Esophagus muscularis mucosa (tissue), 4 donors: Measurements from ENCODE around the gene HOXC12. TPM values are rescaled to one million over a fixed set of nuclear protein-coding genes. Genes with fewer than 3 reads are reported as not detected.

Experiments
- DNase-seq: peaks from one replicate; pipeline ENCODE4 v3.0.0-alpha.2; 2017; ENCODE audit errors: extremely low spot score
- H3K27ac ChIP-seq, 4 donors: fragments of 200-600 bp; sonication (generic); replicated peaks in 1 of 4; 1 replicate in 3 of 4; 2 replicates in 1 of 4; pipeline ENCODE4 v1.5.1; 2016 to 2019; ENCODE audit warnings: mild to moderate bottlenecking in 1 of 4
- H3K27me3 ChIP-seq, 4 donors: fragments of 200-600 bp; sonication (generic); one replicate each; pipeline versions ENCODE4 v1.5.1 to v1.6.0; 2016 to 2019
- H3K36me3 ChIP-seq, 4 donors: fragments of 200-600 bp; sonication (generic); one replicate each; pipeline ENCODE4 v1.5.1; 2016 to 2019
- H3K4me1 ChIP-seq, 4 donors: fragments of 200-600 bp; sonication (generic); one replicate each; pipeline ENCODE4 v1.5.1; 2016 to 2019
- H3K4me3 ChIP-seq, 4 donors: fragments of 200-600 bp; sonication (generic); 1 replicate in 2 of 4; 2 replicates in 2 of 4; pipeline ENCODE4 v1.5.1; 2016 to 2019; ENCODE audit warnings: mild to moderate bottlenecking in 4 of 4, moderate library complexity in 1 of 4
- H3K9me3 ChIP-seq, 4 donors: fragments of 200-600 bp; sonication (generic); 1 replicate in 3 of 4; 2 replicates in 1 of 4; pipeline ENCODE4 v1.5.1; 2016 to 2019
- EP300 ChIP-seq: sonication (generic); formaldehyde crosslinking; IDR thresholded peaks from one replicate; pipeline ENCODE4 v1.6.1; 2017; ENCODE audit warnings: antibody characterized with exemption
- POLR2A ChIP-seq: fragments of 450-650 bp; IDR thresholded peaks from one replicate; pipeline ENCODE4 v1.6.1; 2017; ENCODE audit warnings: antibody characterized with exemption, moderate library complexity, mild to moderate bottlenecking, low read depth
- POLR2AphosphoS5 ChIP-seq, 2 donors: sonication (generic); formaldehyde crosslinking; IDR thresholded peaks; one replicate each; pipeline ENCODE4 v1.6.1; 2017; ENCODE audit warnings: antibody characterized with exemption in 2 of 2
- WGBS: methylation state at CpG from one replicate; pipeline ENCODE4 v1.1.5; 2018; 5-methylcytosine and 5-hydroxymethylcytosine counted together
- intact Hi-C: fragments of 100-400 bp; cut with DNase I; formaldehyde crosslinking; loops from one replicate; pipeline ENCODE4 v1.15.1; 2023
- total RNA-seq, 4 donors: library from RNA; depleted of rRNA; stranded (reverse); fragments of >200 nt; gene quantifications; one replicate each; pipeline versions ENCODE4 v1.1.0 to v1.2.1, GENCODE V29; 2016
- TF ChIP-seq, protein P1 (sequence below), 3 experiments: fragments of 200-600 bp in 2 of 3; fragments of 450-650 bp in 1 of 3; sonication (generic) in 2 of 3; IDR thresholded peaks; one replicate each; pipeline ENCODE4 v1.5.1; 2017 to 2019; ENCODE audit warnings: antibody characterized with exemption in 3 of 3, mild to moderate bottlenecking in 2 of 3, moderate library complexity in 1 of 3

Gene HOXC12
- total RNA-seq, 4 donors from 2014 or later = not detected

DNA sequence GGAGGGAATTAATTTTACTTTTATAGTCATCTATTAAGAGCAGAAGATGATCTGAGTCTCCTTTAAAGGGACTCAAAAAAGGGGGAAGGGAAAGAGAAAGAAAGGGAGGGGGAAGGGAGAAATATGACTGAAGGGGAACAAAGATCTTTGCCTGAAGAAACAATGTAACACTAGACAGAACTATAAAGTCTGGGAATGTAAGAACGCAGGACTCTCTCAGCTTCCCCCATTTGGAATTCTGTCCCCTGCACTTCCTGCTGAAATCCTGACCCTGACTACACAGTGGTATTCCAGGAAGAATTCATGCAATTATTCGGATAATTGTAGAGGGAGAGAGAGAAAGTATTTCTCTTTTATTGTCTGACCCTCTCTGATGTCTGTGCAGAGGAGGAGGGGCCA is 9.6 kb downstream of the HOXC12 start:
- no peak for TF ChIP-seq EP300
- H3K27ac ChIP-seq = no peak overlapping the region
- intact Hi-C loops = no loop called here

DNA sequence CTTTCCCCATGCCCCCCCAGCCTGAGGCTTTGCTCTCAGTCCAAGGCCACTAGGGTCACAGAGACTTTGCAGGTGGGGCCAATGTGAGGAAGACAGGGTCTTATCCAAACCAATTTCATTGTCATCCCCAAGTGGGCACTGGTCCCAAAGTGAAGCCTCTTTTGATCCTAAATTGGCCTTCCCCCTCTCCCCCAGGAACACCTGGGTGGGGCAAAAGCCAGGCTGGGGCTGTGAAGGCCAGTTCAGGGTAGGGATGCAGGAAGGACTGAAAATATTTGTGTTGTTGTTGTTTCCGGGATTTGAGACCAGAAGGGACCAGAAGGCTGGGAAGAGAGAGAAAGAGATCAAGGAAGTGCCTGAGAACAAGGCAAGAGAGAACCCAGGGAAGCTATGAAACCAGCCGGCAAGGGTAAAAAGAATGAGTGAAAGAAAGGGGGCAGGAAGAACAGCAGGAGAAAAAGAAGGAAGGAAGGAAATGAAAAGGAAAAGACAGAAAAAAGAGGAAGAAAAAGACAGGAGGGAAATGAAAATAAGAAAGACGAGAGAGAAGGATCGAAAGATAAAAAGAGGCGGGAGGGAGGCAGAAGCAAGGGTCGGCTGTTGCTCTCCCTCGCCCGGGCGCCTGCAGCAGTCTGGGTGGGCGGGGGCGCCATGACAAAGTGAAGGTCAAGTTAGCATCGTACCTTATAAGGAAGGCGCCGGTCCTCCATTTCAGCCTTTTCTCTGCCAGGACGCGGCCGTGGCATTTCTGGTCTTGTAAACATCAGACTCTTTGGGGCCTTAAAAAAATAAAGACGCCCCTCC is 10.8 kb downstream of the HOXC12 start:
- 5% methylated on average over 18 of the region's 18 CpGs for WGBS
- no peaks in the 10 kb centered on the region for H3K36me3 ChIP-seq
- intact Hi-C loops = no loop called here
- DNase-seq = no peak
- peaks cover 9 to 100% (median 91%) of the 10 kb centered on the region in 4 donors for H3K27me3 ChIP-seq
- no peaks in the 10 kb centered on the region for H3K9me3 ChIP-seq
- H3K4me3 ChIP-seq = peak overlapping the region in 1 of 4 donors; percentile 2
- TF ChIP-seq, protein P1, sequence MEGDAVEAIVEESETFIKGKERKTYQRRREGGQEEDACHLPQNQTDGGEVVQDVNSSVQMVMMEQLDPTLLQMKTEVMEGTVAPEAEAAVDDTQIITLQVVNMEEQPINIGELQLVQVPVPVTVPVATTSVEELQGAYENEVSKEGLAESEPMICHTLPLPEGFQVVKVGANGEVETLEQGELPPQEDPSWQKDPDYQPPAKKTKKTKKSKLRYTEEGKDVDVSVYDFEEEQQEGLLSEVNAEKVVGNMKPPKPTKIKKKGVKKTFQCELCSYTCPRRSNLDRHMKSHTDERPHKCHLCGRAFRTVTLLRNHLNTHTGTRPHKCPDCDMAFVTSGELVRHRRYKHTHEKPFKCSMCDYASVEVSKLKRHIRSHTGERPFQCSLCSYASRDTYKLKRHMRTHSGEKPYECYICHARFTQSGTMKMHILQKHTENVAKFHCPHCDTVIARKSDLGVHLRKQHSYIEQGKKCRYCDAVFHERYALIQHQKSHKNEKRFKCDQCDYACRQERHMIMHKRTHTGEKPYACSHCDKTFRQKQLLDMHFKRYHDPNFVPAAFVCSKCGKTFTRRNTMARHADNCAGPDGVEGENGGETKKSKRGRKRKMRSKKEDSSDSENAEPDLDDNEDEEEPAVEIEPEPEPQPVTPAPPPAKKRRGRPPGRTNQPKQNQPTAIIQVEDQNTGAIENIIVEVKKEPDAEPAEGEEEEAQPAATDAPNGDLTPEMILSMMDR (IDR thresholded peaks at IDR 0.05) = no peak
- TF ChIP-seq POLR2AphosphoS5 (IDR thresholded peaks at IDR 0.05) (no peak), EP300 (no peak), POLR2A (no peak)
- peaks cover 4 to 39% (median 25%) of the 10 kb centered on the region in 4 donors for H3K4me1 ChIP-seq
- no peak overlapping the region for H3K27ac ChIP-seq

More for the DNA sequence above, 9.6 kb downstream of the HOXC12 start:
- peaks cover 4 to 40% (median 25%) of the 10 kb centered on the region in 4 donors for H3K4me1 ChIP-seq
- no peak for DNase-seq
- WGBS = 15% methylated on average over 2 of the region's 2 CpGs
- H3K36me3 ChIP-seq = no peaks in the 10 kb centered on the region
- no peak overlapping the region for H3K4me3 ChIP-seq
- peaks cover 9 to 100% (median 91%) of the 10 kb centered on the region in 4 donors for H3K27me3 ChIP-seq
- no peaks in the 10 kb centered on the region for H3K9me3 ChIP-seq

DNA sequence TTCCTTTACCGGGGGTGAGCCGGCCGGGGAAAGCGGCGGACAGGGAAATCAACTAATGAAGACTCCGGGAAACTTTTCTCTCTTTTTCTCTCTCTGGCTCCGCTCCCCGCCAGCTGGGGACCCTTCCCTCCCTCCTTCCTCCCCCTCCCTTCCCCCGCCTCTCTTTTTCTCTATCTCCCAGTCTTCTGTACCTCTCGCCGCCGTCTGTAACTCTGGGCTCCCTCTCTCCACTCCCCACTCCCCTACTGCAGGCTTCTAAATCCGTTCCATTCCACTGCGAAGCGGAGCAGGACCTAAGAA is 11.3 kb downstream of the HOXC12 start:
- Histone ChIP-seq H3K27me3 (peaks cover 9 to 100% (median 91%) of the 10 kb centered on the region in 4 donors), H3K9me3 (no peaks in the 10 kb centered on the region), H3K36me3 (no peaks in the 10 kb centered on the region), H3K4me3 (peak overlapping the region in 1 of 4 donors; percentile 2), H3K4me1 (peaks cover 2 to 33% (median 20%) of the 10 kb centered on the region in 4 donors), H3K27ac (no peak overlapping the region)
- TF ChIP-seq EP300 (no peak), POLR2AphosphoS5 (IDR thresholded peaks at IDR 0.05) (no peak), POLR2A (no peak)
- TF ChIP-seq, protein P1 (IDR thresholded peaks at IDR 0.05) = no peak
- DNase-seq = no peak
- intact Hi-C loops = no loop called here
- 8% methylated on average over 15 of the region's 15 CpGs for WGBS

DNA sequence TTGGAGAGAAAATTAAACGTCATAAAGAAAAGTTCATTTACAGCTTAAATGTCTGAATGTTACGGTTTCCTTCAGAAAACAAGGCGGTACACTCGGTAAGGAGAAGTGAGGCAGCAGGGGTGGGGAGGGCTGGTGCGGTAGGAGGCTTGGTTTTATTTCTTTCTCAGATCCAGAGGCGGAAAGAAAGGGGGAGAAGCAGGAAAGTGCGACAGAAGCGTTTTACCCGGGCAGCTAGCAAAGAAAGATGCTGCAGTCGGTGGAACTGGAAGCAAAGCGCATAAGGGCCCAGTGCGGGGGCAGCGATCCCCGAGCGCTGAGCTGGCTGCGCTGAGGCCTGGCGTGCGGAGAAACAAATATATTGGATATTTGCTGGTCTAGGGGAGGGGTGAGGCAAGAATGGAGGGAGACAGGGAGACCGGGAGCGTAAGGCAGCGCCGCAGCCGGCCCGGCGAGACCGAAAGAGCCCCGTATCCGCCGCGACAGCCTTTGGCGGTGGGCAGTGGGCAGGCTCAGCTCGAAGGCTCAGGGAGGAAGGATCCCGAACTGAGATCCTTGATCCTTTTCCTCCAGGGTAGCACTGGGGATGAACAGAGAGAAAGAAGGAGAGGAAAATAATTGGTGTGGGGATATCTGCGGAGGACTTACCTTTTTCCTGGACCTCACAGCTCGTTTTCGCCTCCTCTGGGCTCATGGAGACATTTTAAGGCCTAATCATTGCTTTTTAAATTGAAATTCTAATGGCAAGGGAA is 11.9 kb downstream of the HOXC12 start:
- peaks cover 9 to 100% (median 90%) of the 10 kb centered on the region in 4 donors for H3K27me3 ChIP-seq
- WGBS = 15% methylated on average over 36 of the region's 36 CpGs
- H3K9me3 ChIP-seq = no peaks in the 10 kb centered on the region
- TF ChIP-seq EP300 (no peak), POLR2AphosphoS5 (IDR thresholded peaks at IDR 0.05) (no peak), POLR2A (no peak)
- TF ChIP-seq, protein P1 (IDR thresholded peaks at IDR 0.05) = no peak
- no peaks in the 10 kb centered on the region for H3K36me3 ChIP-seq
- peak overlapping the region in 1 of 4 donors; percentile 2 for H3K4me3 ChIP-seq
- no peak overlapping the region for H3K27ac ChIP-seq
- peaks cover 0 to 28% (median 14%) of the 10 kb centered on the region in 4 donors for H3K4me1 ChIP-seq
- intact Hi-C loops = no loop called here
- DNase-seq = no peak

DNA sequence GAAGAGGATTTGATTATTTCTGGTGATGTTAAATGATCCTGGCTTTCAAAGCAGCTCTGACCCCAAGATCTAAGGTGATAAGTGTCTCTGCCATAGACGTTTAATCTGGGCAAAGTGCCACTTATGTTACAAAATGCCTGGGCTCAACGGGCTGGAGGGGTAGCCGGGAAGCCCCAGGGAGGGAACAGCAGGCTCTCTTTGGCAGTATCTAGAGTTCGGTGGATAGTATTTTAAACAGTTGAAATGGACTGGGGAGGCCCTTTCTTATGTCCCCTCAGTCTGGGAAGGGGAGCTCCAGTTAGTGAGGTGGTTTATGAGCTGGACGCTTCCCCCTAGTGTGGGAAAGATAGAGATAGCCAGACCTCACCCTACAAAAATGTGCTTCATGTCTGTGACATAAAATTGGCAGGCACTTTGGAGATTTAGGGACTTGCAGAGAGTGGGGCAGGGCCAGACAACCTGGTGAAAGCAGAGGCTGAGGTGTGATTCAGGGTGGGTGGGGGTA is 12.8 kb downstream of the HOXC12 start:
- Histone ChIP-seq H3K27ac (no peak overlapping the region), H3K27me3 (peaks cover 9 to 100% (median 90%) of the 10 kb centered on the region in 4 donors), H3K9me3 (no peaks in the 10 kb centered on the region), H3K4me1 (peaks cover 0 to 26% (median 13%) of the 10 kb centered on the region in 4 donors), H3K4me3 (no peak overlapping the region), H3K36me3 (no peaks in the 10 kb centered on the region)
- DNase-seq = no peak
- WGBS = 34% methylated on average over 5 of the region's 5 CpGs
- TF ChIP-seq POLR2A (no peak), EP300 (no peak), POLR2AphosphoS5 (IDR thresholded peaks at IDR 0.05) (no peak)
- intact Hi-C loops = no loop called here
